Liver (tissue), 9 donors: Measurements from ENCODE around the gene STK4. TPM values are rescaled to one million over a fixed set of nuclear protein-coding genes. Genes with fewer than 3 reads are reported as not detected.

ENCODE experiments used
- DNase-seq: peaks from one replicate; pipeline ENCODE4 v3.0.0-alpha.2; 2017; ENCODE audit warnings: low spot score
- H3K27ac ChIP-seq, 2 donors: one replicate each; pipeline ENCODE4 v1.7.0; 2013; ENCODE audit warnings: inconsistent platforms in 2 of 2, low read length in 2 of 2, control low read depth in 1 of 2, low read depth in 1 of 2, mild to moderate bottlenecking in 1 of 2
- H3K27me3 ChIP-seq, 4 donors: one replicate each; pipeline versions ENCODE4 v1.6.1 to v1.7.0; 2013; ENCODE audit warnings: low read length in 3 of 4, inconsistent platforms in 1 of 4, mild to moderate bottlenecking in 1 of 4, moderate library complexity in 1 of 4; ENCODE audit not compliant: control insufficient read depth in 4 of 4, insufficient read depth in 4 of 4
- H3K36me3 ChIP-seq, 4 donors: one replicate each; pipeline versions ENCODE4 v1.6.1 to v1.7.0; 2013; ENCODE audit warnings: low read length in 3 of 4, mild to moderate bottlenecking in 3 of 4, low read depth in 1 of 4, moderate library complexity in 1 of 4; ENCODE audit not compliant: control insufficient read depth in 4 of 4, insufficient read depth in 3 of 4
- H3K4me1 ChIP-seq, 4 donors: one replicate each; pipeline versions ENCODE4 v1.6.1 to v1.7.0; 2013; ENCODE audit warnings: low read length in 3 of 4, mild to moderate bottlenecking in 3 of 4, moderate library complexity in 1 of 4; ENCODE audit not compliant: control insufficient read depth in 4 of 4, insufficient read depth in 4 of 4
- H3K4me3 ChIP-seq, 3 donors: one replicate each; pipeline versions ENCODE4 v1.6.1 to v1.7.0; 2013; ENCODE audit warnings: low read length in 3 of 3, control low read depth in 1 of 3, low read depth in 1 of 3, mild to moderate bottlenecking in 1 of 3
- H3K9ac ChIP-seq, 2 donors: one replicate each; pipeline ENCODE4 v1.7.0; 2013; ENCODE audit warnings: low read length in 2 of 2, mild to moderate bottlenecking in 2 of 2, moderate library complexity in 2 of 2, control low read depth in 1 of 2, low read depth in 1 of 2
- H3K9me3 ChIP-seq, 4 donors: one replicate each; pipeline versions ENCODE4 v1.6.1 to v1.7.0; 2013; ENCODE audit warnings: low read length in 3 of 4; ENCODE audit not compliant: control insufficient read depth in 4 of 4
- CTCF ChIP-seq: fragments of 150-350 bp; IDR thresholded peaks from 2 replicates; pipeline ENCODE4 v1.5.1; 2017; ENCODE audit warnings: improper control_type of control experiment, low read depth, low read length; ENCODE audit not compliant: missing input control
- EGR1 ChIP-seq, 2 donors: IDR thresholded peaks; 2 replicates each; pipeline ENCODE4 v1.6.1; 2016 to 2018; ENCODE audit warnings: antibody characterized with exemption in 2 of 2, low read depth in 2 of 2
- FOXA1 ChIP-seq: IDR thresholded peaks from 2 replicates; pipeline ENCODE4 v1.6.1; 2016; ENCODE audit warnings: antibody characterized with exemption
- FOXA2 ChIP-seq: IDR thresholded peaks from 2 replicates; pipeline ENCODE4 v1.6.1; 2016; ENCODE audit warnings: antibody characterized with exemption
- GABPA ChIP-seq, 2 donors: IDR thresholded peaks in 1 of 2; conservative IDR thresholded peaks in 1 of 2; 2 replicates each; pipeline ENCODE4 v1.6.1; 2016; ENCODE audit warnings: antibody characterized with exemption in 2 of 2, mild to moderate bottlenecking in 1 of 2, moderate library complexity in 1 of 2
- HNF4A ChIP-seq, 2 donors: conservative IDR thresholded peaks; 2 replicates each; pipeline ENCODE4 v1.6.1; 2016; ENCODE audit warnings: antibody characterized with exemption in 2 of 2, mild to moderate bottlenecking in 2 of 2
- HNF4G ChIP-seq: IDR thresholded peaks from 2 replicates; pipeline ENCODE4 v1.6.1; 2016; ENCODE audit warnings: antibody characterized with exemption
- JUND ChIP-seq, 2 donors: IDR thresholded peaks; 2 replicates each; pipeline ENCODE4 v1.6.1; 2016; ENCODE audit warnings: antibody characterized with exemption in 2 of 2
- MAX ChIP-seq: IDR thresholded peaks from 2 replicates; pipeline ENCODE4 v1.6.1; 2016; ENCODE audit warnings: antibody characterized with exemption
- NR2F2 ChIP-seq: IDR thresholded peaks from 2 replicates; pipeline ENCODE4 v1.6.1; 2016; ENCODE audit warnings: antibody characterized with exemption
- RAD21 ChIP-seq, 2 donors: IDR thresholded peaks; 2 replicates each; pipeline ENCODE4 v1.6.1; 2016; ENCODE audit warnings: antibody characterized with exemption in 2 of 2, mild to moderate bottlenecking in 2 of 2
- RXRA ChIP-seq, 2 donors: IDR thresholded peaks; 2 replicates each; pipeline ENCODE4 v1.6.1; 2017 to 2018; ENCODE audit warnings: antibody characterized with exemption in 2 of 2, mild to moderate bottlenecking in 1 of 2
- SP1 ChIP-seq: IDR thresholded peaks from 2 replicates; pipeline ENCODE4 v1.6.1; 2018; ENCODE audit warnings: antibody characterized with exemption, mild to moderate bottlenecking
- TAF1 ChIP-seq: conservative IDR thresholded peaks from 2 replicates; pipeline ENCODE4 v1.6.1; 2016; ENCODE audit warnings: antibody characterized with exemption, mild to moderate bottlenecking
- YY1 ChIP-seq: IDR thresholded peaks from 2 replicates; pipeline ENCODE4 v1.6.1; 2016; ENCODE audit warnings: antibody characterized with exemption, mild to moderate bottlenecking
- ZBTB33 ChIP-seq: IDR thresholded peaks from 2 replicates; pipeline ENCODE4 v1.6.1; 2016; ENCODE audit warnings: antibody characterized with exemption
- WGBS: extraction: QIAGEN DNeasy Blood & Tissue Kit; methylation state at CpG from one replicate; pipeline ENCODE4 v1.1.7; 2013; 5-methylcytosine and 5-hydroxymethylcytosine counted together
- polyA plus RNA-seq, 2 donors: library from polyadenylated mRNA; stranded (reverse) in 1 of 2; unstranded in 1 of 2; fragments of 200-250 nt in 1 of 2; fragments of >200 nt in 1 of 2; fragmentation: Nextera tagmentation in 1 of 2; extraction: Ambion mirVana in 1 of 2; gene quantifications; one replicate each; pipeline versions ENCODE4 v1.2.1 to v1.2.3, GENCODE V29; 2013 to 2015
- total RNA-seq, 2 donors: library from RNA; depleted of rRNA; stranded (reverse); fragments of >200 nt; gene quantifications; one replicate each; pipeline ENCODE4 v1.2.3, GENCODE V29; 2014
- TF ChIP-seq, protein P1 (sequence below): IDR thresholded peaks from 2 replicates; pipeline ENCODE4 v1.6.1; 2016; ENCODE audit warnings: antibody characterized with exemption, mild to moderate bottlenecking
- TF ChIP-seq, protein P2 (sequence below): IDR thresholded peaks from 2 replicates; pipeline ENCODE4 v1.6.1; 2016; ENCODE audit warnings: antibody characterized with exemption
- donor health status: healthy.
- donor health status: healthy.
- donor health status: healthy.
- donor health status: healthy.
- donor health status: healthy.

STK4 gene
- total RNA-seq (10 to 100 TPM; 16.7 to 20.8 TPM), polyA plus RNA-seq (10 to 100 TPM in 1 of 2 donors, 1 to 10 TPM in 1; 3.7 to 11.1 TPM)

GRCh38 chr20:44966030-44966961 lies at the start of gene STK4:
Gene STK4 (plus strand): TSS chr20:44966512. CDS start chr20:44966569, 57 bp downstream.
- H3K4me1 ChIP-seq = peaks cover 0 to 25% (median 19%) of the 10 kb centered on the region in 4 donors
- TF ChIP-seq, protein P1, sequence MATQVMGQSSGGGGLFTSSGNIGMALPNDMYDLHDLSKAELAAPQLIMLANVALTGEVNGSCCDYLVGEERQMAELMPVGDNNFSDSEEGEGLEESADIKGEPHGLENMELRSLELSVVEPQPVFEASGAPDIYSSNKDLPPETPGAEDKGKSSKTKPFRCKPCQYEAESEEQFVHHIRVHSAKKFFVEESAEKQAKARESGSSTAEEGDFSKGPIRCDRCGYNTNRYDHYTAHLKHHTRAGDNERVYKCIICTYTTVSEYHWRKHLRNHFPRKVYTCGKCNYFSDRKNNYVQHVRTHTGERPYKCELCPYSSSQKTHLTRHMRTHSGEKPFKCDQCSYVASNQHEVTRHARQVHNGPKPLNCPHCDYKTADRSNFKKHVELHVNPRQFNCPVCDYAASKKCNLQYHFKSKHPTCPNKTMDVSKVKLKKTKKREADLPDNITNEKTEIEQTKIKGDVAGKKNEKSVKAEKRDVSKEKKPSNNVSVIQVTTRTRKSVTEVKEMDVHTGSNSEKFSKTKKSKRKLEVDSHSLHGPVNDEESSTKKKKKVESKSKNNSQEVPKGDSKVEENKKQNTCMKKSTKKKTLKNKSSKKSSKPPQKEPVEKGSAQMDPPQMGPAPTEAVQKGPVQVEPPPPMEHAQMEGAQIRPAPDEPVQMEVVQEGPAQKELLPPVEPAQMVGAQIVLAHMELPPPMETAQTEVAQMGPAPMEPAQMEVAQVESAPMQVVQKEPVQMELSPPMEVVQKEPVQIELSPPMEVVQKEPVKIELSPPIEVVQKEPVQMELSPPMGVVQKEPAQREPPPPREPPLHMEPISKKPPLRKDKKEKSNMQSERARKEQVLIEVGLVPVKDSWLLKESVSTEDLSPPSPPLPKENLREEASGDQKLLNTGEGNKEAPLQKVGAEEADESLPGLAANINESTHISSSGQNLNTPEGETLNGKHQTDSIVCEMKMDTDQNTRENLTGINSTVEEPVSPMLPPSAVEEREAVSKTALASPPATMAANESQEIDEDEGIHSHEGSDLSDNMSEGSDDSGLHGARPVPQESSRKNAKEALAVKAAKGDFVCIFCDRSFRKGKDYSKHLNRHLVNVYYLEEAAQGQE = peak; percentile 86
- TF ChIP-seq YY1 (peak; percentile 68), FOXA2 (no peak), RAD21 (IDR thresholded peaks at IDR 0.05) (peak; percentile 24 to 60), MAX (peak; percentile 71), ZBTB33 (no peak), HNF4A (conservative IDR thresholded peaks at IDR 0.05) (peak in 1 of 2 donors; percentile 28), HNF4G (no peak), JUND (IDR thresholded peaks at IDR 0.05) (no peak), TAF1 (peak; percentile 80), RXRA (IDR thresholded peaks at IDR 0.05) (no peak), NR2F2 (no peak), CTCF (peak; percentile 24), SP1 (peak; percentile 63), GABPA (IDR thresholded peaks at IDR 0.05 in 1 of 2, conservative IDR thresholded peaks at IDR 0.05 in 1 of 2) (peak; percentile 73 to 94), EGR1 (IDR thresholded peaks at IDR 0.05; ENCODE audit: low read depth in 2 of 2) (peak; percentile 51 to 54), FOXA1 (peak; percentile 6)
- TF ChIP-seq, protein P2, sequence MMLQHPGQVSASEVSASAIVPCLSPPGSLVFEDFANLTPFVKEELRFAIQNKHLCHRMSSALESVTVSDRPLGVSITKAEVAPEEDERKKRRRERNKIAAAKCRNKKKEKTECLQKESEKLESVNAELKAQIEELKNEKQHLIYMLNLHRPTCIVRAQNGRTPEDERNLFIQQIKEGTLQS = no peak
- 1% methylated on average over 68 of the region's 68 CpGs for WGBS
- H3K9me3 ChIP-seq = no peaks in the 10 kb centered on the region
- H3K36me3 ChIP-seq = no peaks in the 10 kb centered on the region
- no peaks in the 10 kb centered on the region for H3K27me3 ChIP-seq
- H3K27ac ChIP-seq = peak within 1 kb of the TSS; percentile 74 to 80
- H3K4me3 ChIP-seq = peak within 1 kb of the TSS; percentile 78 to 86 (median 83)
- peak within 1 kb of the TSS; percentile 63 to 77 for H3K9ac ChIP-seq
- DNase-seq = peak; percentile 95
